CD14-positive monocyte (primary cell): ENCODE results near the gene FSD1. TPM values are rescaled to one million over a fixed set of nuclear protein-coding genes. Genes with fewer than 3 reads are reported as not detected.

Source experiments
- DNase-seq, 3 donors: peaks; one replicate each; pipeline ENCODE4 v3.0.0-alpha.2; 2011 to 2022
- H2AFZ ChIP-seq: 2 replicates; pipeline ENCODE4 v1.6.0; 2012; ENCODE audit warnings: mild to moderate bottlenecking, low read depth, low read length, inconsistent platforms; ENCODE audit not compliant: insufficient read depth, poor library complexity, severe bottlenecking
- H3K27ac ChIP-seq, 2 donors: 1 replicate in 1 of 2; 2 replicates in 1 of 2; pipeline ENCODE4 v1.5.1; 2012 to 2013; ENCODE audit warnings: low read length in 2 of 2, control low read depth in 1 of 2, inconsistent platforms in 1 of 2, low read depth in 1 of 2, mild to moderate bottlenecking in 1 of 2
- H3K27me3 ChIP-seq, 2 donors: one replicate each; pipeline versions ENCODE4 v1.6.0 to v1.6.1; 2011 to 2013; ENCODE audit warnings: low read length in 2 of 2; ENCODE audit not compliant: control insufficient read depth in 2 of 2, insufficient read depth in 2 of 2
- H3K36me3 ChIP-seq, 2 donors: replicated peaks in 1 of 2; 1 replicate in 1 of 2; 2 replicates in 1 of 2; pipeline versions ENCODE4 v1.5.1 to v1.6.1; 2012 to 2013; ENCODE audit warnings: low read length in 2 of 2, control low read depth in 1 of 2, inconsistent platforms in 1 of 2, mild to moderate bottlenecking in 1 of 2; ENCODE audit not compliant: insufficient read depth in 2 of 2, control insufficient read depth in 1 of 2
- H3K4me1 ChIP-seq, 2 donors: 1 replicate in 1 of 2; 2 replicates in 1 of 2; pipeline versions ENCODE4 v1.5.1 to v1.6.1; 2012 to 2013; ENCODE audit warnings: low read length in 2 of 2, control low read depth in 1 of 2, inconsistent platforms in 1 of 2, mild to moderate bottlenecking in 1 of 2, moderate library complexity in 1 of 2; ENCODE audit not compliant: insufficient read depth in 2 of 2, control insufficient read depth in 1 of 2
- H3K4me2 ChIP-seq: replicated peaks from 2 replicates; pipeline ENCODE3; 2012; ENCODE audit warnings: low read length, moderate library complexity, mild to moderate bottlenecking; ENCODE audit not compliant: poor library complexity, severe bottlenecking; ENCODE audit errors: extremely low read depth
- H3K4me3 ChIP-seq, 3 experiments: fragments of 200-600 bp in 1 of 3; sonication (generic) in 1 of 3; replicated peaks in 1 of 3; 1 replicate in 2 of 3; 2 replicates in 1 of 3; pipeline ENCODE4 v1.5.1; 2011 to 2013; ENCODE audit warnings: low read length in 3 of 3, mild to moderate bottlenecking in 3 of 3, control low read depth in 2 of 3, low read depth in 2 of 3, inconsistent platforms in 1 of 3, moderate library complexity in 1 of 3
- H3K79me2 ChIP-seq: 2 replicates; pipeline ENCODE4 v1.6.0; 2012; ENCODE audit warnings: mild to moderate bottlenecking, control low read depth, inconsistent platforms, low read length, moderate library complexity; ENCODE audit not compliant: insufficient read depth
- H3K9ac ChIP-seq: 2 replicates; pipeline ENCODE4 v1.6.0; 2017; ENCODE audit warnings: low read length, mild to moderate bottlenecking; ENCODE audit not compliant: insufficient read depth, poor library complexity, severe bottlenecking
- H3K9me3 ChIP-seq, 2 donors: replicated peaks in 1 of 2; 1 replicate in 1 of 2; 2 replicates in 1 of 2; pipeline versions ENCODE4 v1.5.1 to v1.6.1; 2012 to 2013; ENCODE audit warnings: low read length in 2 of 2, control low read depth in 1 of 2; ENCODE audit not compliant: control insufficient read depth in 1 of 2, insufficient read depth in 1 of 2
- H4K20me1 ChIP-seq: 2 replicates; pipeline ENCODE4 v1.6.0; 2012; ENCODE audit warnings: mild to moderate bottlenecking, low read length, control low read depth, moderate library complexity; ENCODE audit not compliant: insufficient read depth
- H3K27ac Mint-ChIP-seq, 7 donors: one replicate each; pipeline ENCODE4 v1.8.0; 2020; ENCODE audit warnings: mild to moderate bottlenecking in 7 of 7, mixed read lengths in 7 of 7, moderate library complexity in 6 of 7, inconsistent platforms in 2 of 7
- H3K27me3 Mint-ChIP-seq, 3 donors: one replicate each; pipeline ENCODE4 v1.8.0; 2021 to 2022; ENCODE audit warnings: low read depth in 3 of 3, mild to moderate bottlenecking in 3 of 3, mixed read lengths in 3 of 3, moderate library complexity in 3 of 3, inconsistent platforms in 1 of 3
- H3K36me3 Mint-ChIP-seq, 2 donors: one replicate each; pipeline ENCODE4 v1.8.0; 2020; ENCODE audit warnings: mixed read lengths in 2 of 2, inconsistent platforms in 1 of 2, mild to moderate bottlenecking in 1 of 2
- H3K4me1 Mint-ChIP-seq: one replicate; pipeline ENCODE4 v1.8.0; 2020; ENCODE audit warnings: mild to moderate bottlenecking, mixed read lengths
- H3K4me3 Mint-ChIP-seq, 2 donors: one replicate each; pipeline ENCODE4 v1.8.0; 2020; ENCODE audit warnings: mild to moderate bottlenecking in 2 of 2, mixed read lengths in 2 of 2, moderate library complexity in 1 of 2
- H3K9me3 Mint-ChIP-seq, 7 donors: one replicate each; pipeline ENCODE4 v1.8.0; 2020 to 2022; ENCODE audit warnings: mixed read lengths in 7 of 7, mild to moderate bottlenecking in 6 of 7, moderate library complexity in 6 of 7, inconsistent platforms in 2 of 7
- WGBS: methylation state at CpG from one replicate; pipeline ENCODE4 v1.1.5; 2013; ENCODE audit warnings: missing lambda C conversion rate; ENCODE audit not compliant: insufficient coverage; 5-methylcytosine and 5-hydroxymethylcytosine counted together
- intact Hi-C, 2 donors: fragments of 100-400 bp; cut with micrococcal nuclease; formaldehyde crosslinking; loops; one replicate each; pipeline versions ENCODE4 v1.15.0 to v1.15.1; 2023
- polyA plus RNA-seq, 3 donors: library from polyadenylated mRNA; depleted of rRNA in 1 of 3; unstranded in 2 of 3; stranded (reverse) in 1 of 3; fragments of 300-500 nt in 2 of 3; fragments of >200 nt in 1 of 3; fragmentation: Illumina TruSeq in 2 of 3; gene quantifications; 1 replicate in 2 of 3; 2 replicates in 1 of 3; pipeline ENCODE4 v1.2.3, GENCODE V29; 2012 to 2021
- TF ChIP-seq, protein P1 (sequence below): fragments of 200-600 bp; IDR thresholded peaks from one replicate; pipeline ENCODE4 v1.8.0; 2022; ENCODE audit warnings: antibody characterized with exemption, mild to moderate bottlenecking

Gene FSD1
- polyA plus RNA-seq, 3 donors: 0.39 TPM; not detected in 2

DNA sequence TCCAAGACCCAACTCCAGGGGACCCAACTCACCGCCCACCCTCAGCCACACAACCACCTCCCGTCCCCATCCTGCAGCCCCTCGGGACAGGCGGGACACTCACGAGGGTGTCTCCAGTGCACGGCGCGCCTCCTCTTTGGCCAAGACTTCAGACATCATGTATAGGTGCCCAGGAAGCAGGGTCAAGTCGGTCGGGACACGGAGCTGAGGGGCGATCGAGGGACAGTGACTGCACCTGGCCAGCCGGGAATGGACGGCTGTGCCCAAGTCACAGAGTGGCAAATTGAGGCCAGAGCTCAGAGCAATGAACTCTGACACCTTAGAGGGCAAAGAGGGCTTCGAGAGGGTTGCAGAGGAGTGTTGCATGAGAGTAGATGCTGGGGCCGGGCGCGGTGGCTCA, 25.5 kb downstream of the FSD1 start:
- TF ChIP-seq, protein P1, sequence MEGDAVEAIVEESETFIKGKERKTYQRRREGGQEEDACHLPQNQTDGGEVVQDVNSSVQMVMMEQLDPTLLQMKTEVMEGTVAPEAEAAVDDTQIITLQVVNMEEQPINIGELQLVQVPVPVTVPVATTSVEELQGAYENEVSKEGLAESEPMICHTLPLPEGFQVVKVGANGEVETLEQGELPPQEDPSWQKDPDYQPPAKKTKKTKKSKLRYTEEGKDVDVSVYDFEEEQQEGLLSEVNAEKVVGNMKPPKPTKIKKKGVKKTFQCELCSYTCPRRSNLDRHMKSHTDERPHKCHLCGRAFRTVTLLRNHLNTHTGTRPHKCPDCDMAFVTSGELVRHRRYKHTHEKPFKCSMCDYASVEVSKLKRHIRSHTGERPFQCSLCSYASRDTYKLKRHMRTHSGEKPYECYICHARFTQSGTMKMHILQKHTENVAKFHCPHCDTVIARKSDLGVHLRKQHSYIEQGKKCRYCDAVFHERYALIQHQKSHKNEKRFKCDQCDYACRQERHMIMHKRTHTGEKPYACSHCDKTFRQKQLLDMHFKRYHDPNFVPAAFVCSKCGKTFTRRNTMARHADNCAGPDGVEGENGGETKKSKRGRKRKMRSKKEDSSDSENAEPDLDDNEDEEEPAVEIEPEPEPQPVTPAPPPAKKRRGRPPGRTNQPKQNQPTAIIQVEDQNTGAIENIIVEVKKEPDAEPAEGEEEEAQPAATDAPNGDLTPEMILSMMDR: no peak
- no peak overlapping the region for H2AFZ ChIP-seq
- 98% methylated on average over 15 of the region's 19 CpGs for WGBS
- Mint-ChIP-seq H3K36me3 (peaks cover 3% of the 10 kb centered on the region in 2 donors), H3K27me3 (peaks cover 28 to 42% (median 41%) of the 10 kb centered on the region in 3 donors), H3K4me1 (peaks cover 30% of the 10 kb centered on the region), H3K9me3 (peaks cover 13 to 26% (median 17%) of the 10 kb centered on the region in 7 donors), H3K27ac (no peak overlapping the region), H3K4me3 (no peak overlapping the region)
- H4K20me1 ChIP-seq: no peaks in the 10 kb centered on the region
- peaks cover 0 to 15% of the 10 kb centered on the region in 2 donors for H3K9me3 ChIP-seq
- no peak overlapping the region for H3K4me2 ChIP-seq
- no peaks in the 10 kb centered on the region for H3K36me3 ChIP-seq
- peaks cover 2 to 28% of the 10 kb centered on the region in 2 donors for H3K27me3 ChIP-seq
- intact Hi-C loops: loop anchor here in 1 of 2 donors (2.0 to 10.0 kb wide), 3 partner anchors 13 to 345 kb away; partner anchors contain the start of genes MPND, MYDGF and YJU2
- H3K4me3 ChIP-seq: no peak overlapping the region
- no peaks in the 10 kb centered on the region for H3K79me2 ChIP-seq
- DNase-seq: no peak
- H3K4me1 ChIP-seq: peaks cover 23 to 26% of the 10 kb centered on the region in 2 donors
- no peak overlapping the region for H3K9ac ChIP-seq
- H3K27ac ChIP-seq: no peak overlapping the region

- no peak overlapping the region for H3K27ac ChIP-seq
- H3K4me2 ChIP-seq: no peak overlapping the region
- H3K36me3 Mint-ChIP-seq: no peaks in the 10 kb centered on the region
- TF ChIP-seq, protein P1: no peak
- 99% methylated on average over 5 of the region's 7 CpGs for WGBS
- H2AFZ ChIP-seq: no peak overlapping the region
- H3K36me3 ChIP-seq: no peaks in the 10 kb centered on the region
- intact Hi-C loops: loop anchor here in 1 of 2 donors (10.0 kb wide), 1 partner anchor 90 kb away; the partner anchor contains the start of gene YJU2
- peaks cover 12 to 15% of the 10 kb centered on the region in 2 donors for H3K4me1 ChIP-seq
- H3K9me3 ChIP-seq: no peaks in the 10 kb centered on the region
- H3K4me1 Mint-ChIP-seq: peaks cover 15% of the 10 kb centered on the region
- DNase-seq: no peak
- no peak overlapping the region for H3K4me3 ChIP-seq
- peaks cover 0 to 7% (median 0%) of the 10 kb centered on the region in 7 donors for H3K9me3 Mint-ChIP-seq
- H3K9ac ChIP-seq: no peak overlapping the region
- no peak overlapping the region for H3K27ac Mint-ChIP-seq
- H4K20me1 ChIP-seq: no peaks in the 10 kb centered on the region
- no peaks in the 10 kb centered on the region for H3K27me3 ChIP-seq
- H3K27me3 Mint-ChIP-seq: peaks cover 1 to 13% (median 9%) of the 10 kb centered on the region in 3 donors
- H3K4me3 Mint-ChIP-seq: no peak overlapping the region
- H3K79me2 ChIP-seq: no peaks in the 10 kb centered on the region
Observed at GRCh38 chr19:4334929-4335570, 30.7 kb downstream of the FSD1 start.
